ENCODE results near the gene LCE1C.

DNA sequence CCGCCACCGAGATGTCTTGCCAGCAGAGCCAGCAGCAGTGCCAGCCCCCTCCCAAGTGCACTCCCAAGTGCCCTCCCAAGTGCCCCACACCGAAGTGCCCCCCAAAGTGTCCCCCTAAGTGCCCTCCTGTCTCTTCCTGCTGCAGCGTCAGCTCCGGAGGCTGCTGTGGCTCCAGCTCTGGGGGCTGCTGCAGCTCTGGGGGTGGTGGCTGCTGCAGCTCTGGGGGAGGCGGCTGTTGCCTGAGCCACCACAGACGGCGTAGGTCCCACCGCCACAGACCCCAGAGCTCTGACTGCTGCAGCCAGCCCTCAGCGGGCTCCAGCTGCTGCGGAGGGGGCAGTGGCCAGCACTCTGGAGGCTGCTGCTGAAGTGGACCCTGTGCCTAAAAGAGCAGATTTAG lies 30.1 kb downstream of the LCE1C start:
- no peak for TF ChIP-seq ZFP30 (CRISPR knock-in tag; IDR thresholded peaks at IDR 0.05)
- TF ChIP-seq ARNTL (CRISPR knock-in tag; IDR thresholded peaks at IDR 0.05; ENCODE audit: borderline replicate concordance, low read depth) = no peak
- TF ChIP-seq, protein P1, sequence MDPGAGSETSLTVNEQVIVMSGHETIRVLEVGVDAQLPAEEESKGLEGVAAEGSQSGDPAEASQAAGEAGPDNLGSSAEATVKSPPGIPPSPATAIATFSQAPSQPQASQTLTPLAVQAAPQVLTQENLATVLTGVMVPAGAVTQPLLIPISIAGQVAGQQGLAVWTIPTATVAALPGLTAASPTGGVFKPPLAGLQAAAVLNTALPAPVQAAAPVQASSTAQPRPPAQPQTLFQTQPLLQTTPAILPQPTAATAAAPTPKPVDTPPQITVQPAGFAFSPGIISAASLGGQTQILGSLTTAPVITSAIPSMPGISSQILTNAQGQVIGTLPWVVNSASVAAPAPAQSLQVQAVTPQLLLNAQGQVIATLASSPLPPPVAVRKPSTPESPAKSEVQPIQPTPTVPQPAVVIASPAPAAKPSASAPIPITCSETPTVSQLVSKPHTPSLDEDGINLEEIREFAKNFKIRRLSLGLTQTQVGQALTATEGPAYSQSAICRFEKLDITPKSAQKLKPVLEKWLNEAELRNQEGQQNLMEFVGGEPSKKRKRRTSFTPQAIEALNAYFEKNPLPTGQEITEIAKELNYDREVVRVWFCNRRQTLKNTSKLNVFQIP (CRISPR knock-in tag; IDR thresholded peaks at IDR 0.05; ENCODE audit: borderline replicate concordance, low read depth) = no peak
- no peak for TF ChIP-seq ESRRG (CRISPR knock-in tag; IDR thresholded peaks at IDR 0.05)
